ENCODE results near the gene PALM3.
A peak's percentile ranks its signal among the peaks of the same experiment; 100 is the strongest.
"Not testable (repeated sequence)": the region's sequence is repeated elsewhere in the genome, so short reads cannot be mapped to it uniquely, and the experiment has no call there.

The PALM3 gene

GRCh38 chr19:14059093-14059480 lies 2.8 kb downstream of the PALM3 start:
- DNase-seq = peak; percentile 66

GRCh38 chr19:14058182-14059092 lies 3.4 kb downstream of the PALM3 start:
- no peak for DNase-seq

GRCh38 chr19:14056741-14057356 lies 5.0 kb downstream of the PALM3 start:
- DNase-seq = no peak

GRCh38 chr19:14056069-14056666 lies 5.7 kb downstream of the PALM3 start:
- no peak for DNase-seq

- DNase-seq = no peak
Observed at GRCh38 chr19:14055396-14055795, 6.5 kb downstream of the PALM3 start.

- no peak for DNase-seq
Observed at GRCh38 chr19:14054721-14055120, 7.2 kb downstream of the PALM3 start.

GRCh38 chr19:14054099-14054498 lies 7.8 kb downstream of the PALM3 start:
- no peak for DNase-seq

- DNase-seq = no peak
Observed at GRCh38 chr19:14053500-14053899, 8.4 kb downstream of the PALM3 start.

GRCh38 chr19:14053032-14053431 lies 8.8 kb downstream of the PALM3 start:
- DNase-seq = no peak

- DNase-seq = no peak
Observed at GRCh38 chr19:14052470-14052869, 9.4 kb downstream of the PALM3 start.

- no peak for DNase-seq
Observed at GRCh38 chr19:14051980-14052379, 9.9 kb downstream of the PALM3 start.

- not testable (repeated sequence) for DNase-seq
Observed at GRCh38 chr19:14050961-14051360, 10.9 kb downstream of the PALM3 start.

GRCh38 chr19:14050512-14050911 lies 11.4 kb downstream of the PALM3 start:
- DNase-seq = no peak

- DNase-seq = peak; percentile 76
Observed at GRCh38 chr19:14048443-14049153, 13.3 kb downstream of the PALM3 start.

GRCh38 chr19:14047866-14048265 lies 14.0 kb downstream of the PALM3 start:
- DNase-seq = not testable (repeated sequence)

GRCh38 chr19:14042659-14043608 lies 18.9 kb downstream of the PALM3 start:
- DNase-seq = peak; percentile 90

- no peak for DNase-seq
Observed at GRCh38 chr19:14039181-14039580, 22.7 kb downstream of the PALM3 start.

- no peak for DNase-seq
Observed at GRCh38 chr19:14035706-14036105, 26.2 kb downstream of the PALM3 start.

- not testable (repeated sequence) for DNase-seq
Observed at GRCh38 chr19:14035159-14035558, 26.7 kb downstream of the PALM3 start.

- no peak for DNase-seq
Observed at GRCh38 chr19:14033946-14034345, 27.9 kb downstream of the PALM3 start.

GRCh38 chr19:14031719-14032480 lies 30.0 kb downstream of the PALM3 start, which contains the start of gene IL27RA:
IL27RA (plus strand) TSS chr19:14031762; CDS start chr19:14031873, 111 bp downstream.
- peak; percentile 87 for DNase-seq
